ENCODE measurements around the gene ZNF529. TPM values are rescaled to one million over a fixed set of nuclear protein-coding genes. Genes with fewer than 3 reads are reported as not detected.

The ZNF529 gene
- total RNA-seq: 7.2 and 10.3 TPM in 2 replicates

DNA sequence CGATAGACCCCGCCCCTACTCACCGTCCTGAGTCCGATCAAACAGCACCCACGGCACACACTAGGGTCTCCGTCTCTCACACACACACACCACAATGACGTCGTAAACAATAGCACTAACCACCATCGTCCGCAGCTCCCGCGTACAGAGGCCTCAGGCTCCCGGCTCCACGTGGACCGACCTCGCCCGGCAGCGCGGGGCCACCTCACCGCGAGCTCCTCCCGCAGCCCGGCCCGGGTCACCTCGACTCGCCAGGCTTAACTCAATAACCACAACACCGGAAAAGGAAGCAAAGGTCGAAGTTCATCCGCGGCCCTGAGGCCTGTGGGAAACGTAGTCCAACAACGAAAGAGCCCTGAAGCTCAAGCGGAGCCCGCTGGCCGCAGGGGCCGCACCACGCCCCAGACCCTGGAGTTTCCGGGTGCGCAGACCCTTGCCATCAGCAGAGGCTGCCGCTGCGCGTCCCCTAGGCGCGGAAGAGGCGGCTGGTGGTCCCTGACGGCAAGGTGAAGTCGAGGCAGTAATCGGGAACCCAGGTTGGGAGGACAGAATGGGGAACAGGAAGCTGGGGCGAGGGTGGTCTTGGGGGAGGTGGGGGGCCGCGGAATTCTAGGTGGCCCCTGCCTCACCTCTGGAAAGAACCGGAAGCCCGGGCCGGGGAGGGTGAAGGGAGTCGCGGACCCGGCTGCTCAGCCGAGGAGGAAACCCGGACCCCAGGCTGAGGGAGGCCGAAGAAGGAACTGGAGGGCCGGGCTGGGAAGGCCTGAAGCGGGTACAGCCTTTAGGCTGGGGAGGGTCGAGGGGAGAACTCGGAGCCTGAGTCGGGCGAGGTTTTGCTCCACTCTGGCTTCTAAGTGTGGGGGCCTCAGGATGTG lies at the start of gene ZNF529:
ZNF529 (minus strand) TSS at position 273 of the 875 bp plus-strand sequence. CDS start 946 bp downstream, outside the sequence.

DNA sequence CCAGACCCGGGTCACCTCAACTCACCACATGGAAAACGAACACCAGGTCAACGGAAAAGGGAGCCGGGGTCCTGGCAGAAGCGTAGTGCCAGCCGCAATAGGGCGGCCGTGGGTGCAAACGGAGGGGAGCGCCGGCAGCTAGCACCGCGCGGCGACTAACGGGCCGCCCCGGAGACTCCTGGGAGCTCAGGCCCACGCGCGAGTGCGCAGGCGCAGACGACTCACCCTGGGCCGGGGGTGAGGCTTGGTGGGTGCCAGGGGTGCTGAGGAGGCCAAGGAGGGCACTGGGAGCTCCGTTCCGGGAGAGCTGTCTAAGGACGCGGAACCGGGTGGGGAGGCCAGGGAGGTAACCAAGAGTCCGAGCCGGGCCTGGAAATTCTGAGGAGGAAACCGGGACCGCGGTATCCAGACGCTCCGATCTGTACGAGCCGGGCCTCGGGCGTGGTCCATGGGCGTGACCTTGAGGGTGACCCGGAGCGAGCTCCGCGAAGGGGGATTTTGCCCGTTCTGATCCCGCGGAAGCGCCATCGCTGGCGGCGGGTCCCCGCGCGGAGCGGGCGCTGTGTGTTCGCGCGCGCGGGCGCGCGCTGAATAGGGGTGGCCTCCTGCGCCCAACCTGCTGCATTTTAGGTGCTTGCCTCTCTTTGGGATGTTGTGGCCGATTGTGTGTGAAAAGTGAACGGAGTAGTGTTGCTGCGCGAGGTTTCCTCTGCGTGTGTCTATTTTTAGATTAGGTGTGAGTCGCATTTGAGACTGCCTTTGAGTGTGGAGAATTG lies 32.2 kb upstream of the ZNF529 start, which contains the start of gene ZNF382:
ZNF382 (plus strand) TSS at position 213 of the 776 bp plus-strand sequence. CDS start 4,602 bp downstream, outside the sequence.

DNA sequence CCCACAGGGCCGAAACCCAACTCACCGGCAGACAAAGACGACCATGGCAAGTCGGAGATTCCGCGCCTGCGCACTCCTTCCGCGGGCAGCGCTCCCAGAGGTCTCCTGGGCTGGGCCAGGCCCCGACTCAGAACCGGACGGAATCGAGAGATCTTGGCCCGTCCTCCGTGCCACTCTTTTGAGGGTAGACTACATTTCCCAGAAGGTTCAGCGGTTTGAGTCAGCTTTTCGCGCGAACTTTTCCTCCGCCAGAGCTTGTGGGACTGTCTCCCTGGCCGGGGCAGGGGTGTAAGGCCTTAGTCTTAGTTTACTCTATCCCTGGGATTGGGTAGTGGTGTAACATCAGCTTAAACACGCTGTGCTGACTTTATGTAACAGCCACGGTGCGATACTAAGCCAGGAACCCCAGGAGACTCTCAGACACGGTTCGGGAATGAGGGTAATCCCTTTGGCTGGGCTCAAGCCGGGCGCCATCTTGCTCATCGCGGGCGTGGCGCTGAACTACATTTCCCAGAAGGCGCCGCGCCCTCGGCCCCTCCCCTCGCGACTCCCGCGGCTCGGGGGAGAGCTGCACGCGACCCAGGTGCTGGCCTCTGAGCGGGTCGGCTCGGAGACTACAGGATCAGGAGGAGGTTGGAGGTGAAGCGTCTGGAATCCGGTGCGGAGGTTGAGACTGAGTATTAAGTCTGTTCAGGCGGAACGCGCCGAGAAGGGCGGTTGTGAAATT lies 44.7 kb downstream of the ZNF529 start, which contains the start of gene ZNF260:
ZNF260 (minus strand) TSS at position 78 of the 727 bp plus-strand sequence. CDS start 13,033 bp downstream, outside the sequence.

Other genes with a start within 250 kb of the ZNF529 start
- gene ZFP14, start 194.1 kb downstream of the ZNF529 start, total RNA-seq: 2.2 and 3.0 TPM in 2 replicates
- 4.4 and 5.9 TPM in 2 replicates for gene ZFP82, start 154.6 kb downstream of the ZNF529 start, total RNA-seq
- gene ZNF566, start 83.7 kb downstream of the ZNF529 start, total RNA-seq: 8.7 and 9.2 TPM in 2 replicates
- gene ZNF260, start 45.0 kb downstream of the ZNF529 start, total RNA-seq: 8.1 and 10.5 TPM in 2 replicates
- 9.2 and 10.9 TPM in 2 replicates for gene ZNF382, start 32.0 kb upstream of the ZNF529 start, total RNA-seq
- 8.2 and 9.2 TPM in 2 replicates for gene ZNF461, start 93.5 kb upstream of the ZNF529 start, total RNA-seq
- 5.7 and 5.9 TPM in 2 replicates for gene ZNF567, start 114.3 kb upstream of the ZNF529 start, total RNA-seq
- 4.2 and 9.2 TPM in 2 replicates for gene ZNF850, start 199.5 kb upstream of the ZNF529 start, total RNA-seq

Measured in placental pericyte (primary cell).